Activated naive CD4-positive, alpha-beta T cell treated with anti-CD3 and anti-CD28 coated beads, Interleukin-2, amount 10 ng/mL, durations not matched to agents 7 days and 5 days (primary cell): ENCODE results near the gene USP5.
"Not testable (repeated sequence)": the region's sequence is repeated elsewhere in the genome, so short reads cannot be mapped to it uniquely, and the experiment has no call there.

Experiments
- CTCF ChIA-PET: fragments of 350-600 bp; sonication (Branson Sonifier 250); formaldehyde crosslinking; loops from one replicate; lab custom pipeline; 2021; ENCODE audit warnings: antibody characterized with exemption; lab: Charles Lee
- DNase-seq: peaks from one replicate; pipeline ENCODE4 v3.0.0-alpha.2; 2020
- H3K27ac Mint-ChIP-seq: one replicate; pipeline ENCODE4 v1.8.0; 2021; ENCODE audit warnings: mild to moderate bottlenecking, moderate library complexity, mixed read lengths
- H3K27me3 Mint-ChIP-seq: one replicate; pipeline ENCODE4 v1.8.0; 2021; ENCODE audit warnings: mild to moderate bottlenecking, mixed read lengths
- H3K36me3 Mint-ChIP-seq: one replicate; pipeline ENCODE4 v1.8.0; 2021; ENCODE audit warnings: mixed read lengths
- H3K4me1 Mint-ChIP-seq: one replicate; pipeline ENCODE4 v1.8.0; 2021; ENCODE audit warnings: mixed read lengths
- H3K4me3 Mint-ChIP-seq: one replicate; pipeline ENCODE4 v1.8.0; 2021; ENCODE audit warnings: mild to moderate bottlenecking, moderate library complexity, mixed read lengths
- H3K9me3 Mint-ChIP-seq: one replicate; pipeline ENCODE4 v1.8.0; 2021; ENCODE audit warnings: mixed read lengths

USP5 gene

DNA sequence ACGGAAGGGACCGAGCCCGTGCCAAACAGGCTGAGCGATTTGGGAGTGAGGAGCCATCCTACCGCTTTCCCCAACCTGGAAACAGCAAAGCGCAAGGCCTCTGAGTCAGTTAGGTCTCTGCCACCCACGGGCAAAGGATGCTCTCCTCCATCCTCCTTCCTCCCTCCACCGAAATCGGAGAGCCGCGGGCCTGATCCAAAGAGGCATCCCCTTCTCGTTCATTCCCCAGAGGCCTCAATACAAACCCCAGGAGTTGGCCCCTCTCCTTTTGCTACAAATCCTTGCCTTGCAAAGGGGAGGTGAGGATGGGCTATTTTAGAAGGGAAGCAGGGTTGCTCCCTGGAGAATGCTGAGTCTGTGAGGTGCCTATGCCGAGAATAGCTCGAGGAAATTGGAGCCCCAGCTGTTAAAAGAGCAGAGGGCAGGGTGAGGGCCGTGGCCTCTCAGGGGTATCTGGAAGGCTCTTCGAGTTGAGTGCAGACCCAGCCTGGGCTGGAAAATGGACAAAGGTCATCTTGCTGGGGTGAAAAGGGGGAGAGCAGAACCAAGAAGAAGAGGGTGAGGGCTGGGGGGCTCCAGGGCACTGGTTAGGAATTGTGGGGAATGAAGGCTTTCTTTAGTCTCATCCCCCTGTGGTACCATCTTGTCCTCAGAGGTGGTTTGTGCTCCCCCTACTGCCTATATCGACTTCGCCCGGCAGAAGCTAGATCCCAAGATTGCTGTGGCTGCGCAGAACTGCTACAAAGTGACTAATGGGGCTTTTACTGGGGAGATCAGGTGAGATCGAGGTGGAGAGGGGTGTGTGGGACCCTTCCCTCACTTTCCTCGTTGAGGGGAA, 16.5 kb downstream of the USP5 start:
- DNase-seq = no peak
- peaks cover 72% of the 10 kb centered on the region for H3K36me3 Mint-ChIP-seq
- CTCF ChIA-PET = interaction anchor here (0.7 to 3.3 kb wide), 15 partner anchors 9 to 352 kb away, joined by 3 to 20 read pairs (median 4); partner anchors contain the start of genes C12orf57, CDCA3, MLF2 and RNU7-1
- peaks cover 55% of the 10 kb centered on the region for H3K4me1 Mint-ChIP-seq
- no peaks in the 10 kb centered on the region for H3K9me3 Mint-ChIP-seq
- peak overlapping the region; percentile 89 for H3K27ac Mint-ChIP-seq
- H3K27me3 Mint-ChIP-seq = no peaks in the 10 kb centered on the region
- peak overlapping the region; percentile 97 for H3K4me3 Mint-ChIP-seq

DNA sequence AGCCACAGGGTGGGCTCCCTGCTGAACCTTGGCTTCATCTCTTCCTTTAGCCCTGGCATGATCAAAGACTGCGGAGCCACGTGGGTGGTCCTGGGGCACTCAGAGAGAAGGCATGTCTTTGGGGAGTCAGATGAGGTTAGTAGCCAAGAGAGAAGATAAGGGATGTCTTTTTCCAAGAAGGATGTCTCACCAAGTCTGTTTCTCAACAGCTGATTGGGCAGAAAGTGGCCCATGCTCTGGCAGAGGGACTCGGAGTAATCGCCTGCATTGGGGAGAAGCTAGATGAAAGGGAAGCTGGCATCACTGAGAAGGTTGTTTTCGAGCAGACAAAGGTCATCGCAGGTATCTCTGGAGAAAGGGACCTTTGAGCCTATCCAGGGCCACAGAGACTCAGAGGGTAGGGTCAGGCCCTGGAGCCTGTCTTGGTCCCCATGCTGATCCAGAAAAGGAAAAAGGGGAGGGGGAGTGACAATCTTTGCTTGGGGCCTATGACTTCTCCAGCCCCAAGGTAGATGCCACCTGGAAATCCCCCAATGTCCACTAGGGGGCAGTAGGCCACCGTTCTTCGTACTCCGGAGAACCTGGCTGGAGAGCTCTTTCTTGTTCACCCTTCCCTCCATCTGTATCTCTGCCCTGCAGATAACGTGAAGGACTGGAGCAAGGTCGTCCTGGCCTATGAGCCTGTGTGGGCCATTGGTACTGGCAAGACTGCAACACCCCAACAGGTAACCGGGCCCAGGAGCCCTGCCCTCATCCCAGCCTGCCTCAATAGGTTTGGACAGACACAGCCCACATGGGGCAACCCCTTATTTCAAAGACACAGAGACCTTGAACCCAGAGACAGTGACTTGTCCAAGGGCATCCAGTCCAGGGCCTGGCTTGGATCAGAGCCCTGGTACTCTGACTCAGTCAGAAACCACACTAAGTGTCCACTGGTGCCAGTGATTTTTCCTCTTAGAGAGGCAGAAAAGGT, 17.4 kb downstream of the USP5 start:
- H3K27ac Mint-ChIP-seq = peak overlapping the region; percentile 89
- H3K9me3 Mint-ChIP-seq = no peaks in the 10 kb centered on the region
- peak overlapping the region; percentile 97 for H3K4me3 Mint-ChIP-seq
- peaks cover 65% of the 10 kb centered on the region for H3K36me3 Mint-ChIP-seq
- H3K4me1 Mint-ChIP-seq = peaks cover 60% of the 10 kb centered on the region
- DNase-seq = peak; percentile 93
- CTCF ChIA-PET = interaction anchor here (0.6 to 2.9 kb wide), 31 partner anchors 11 to 257 kb away, joined by 3 to 20 read pairs (median 3); partner anchors contain the start of genes C12orf57, CDCA3, MLF2 and P3H3
- H3K27me3 Mint-ChIP-seq = no peaks in the 10 kb centered on the region

DNA sequence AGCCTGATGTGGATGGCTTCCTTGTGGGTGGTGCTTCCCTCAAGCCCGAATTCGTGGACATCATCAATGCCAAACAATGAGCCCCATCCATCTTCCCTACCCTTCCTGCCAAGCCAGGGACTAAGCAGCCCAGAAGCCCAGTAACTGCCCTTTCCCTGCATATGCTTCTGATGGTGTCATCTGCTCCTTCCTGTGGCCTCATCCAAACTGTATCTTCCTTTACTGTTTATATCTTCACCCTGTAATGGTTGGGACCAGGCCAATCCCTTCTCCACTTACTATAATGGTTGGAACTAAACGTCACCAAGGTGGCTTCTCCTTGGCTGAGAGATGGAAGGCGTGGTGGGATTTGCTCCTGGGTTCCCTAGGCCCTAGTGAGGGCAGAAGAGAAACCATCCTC, 18.4 kb downstream of the USP5 start:
- Mint-ChIP-seq H3K4me1 (peaks cover 66% of the 10 kb centered on the region), H3K36me3 (peaks cover 57% of the 10 kb centered on the region), H3K4me3 (peak overlapping the region; percentile 90)
- DNase-seq, H3K27me3 Mint-ChIP-seq, H3K9me3 Mint-ChIP-seq, H3K27ac Mint-ChIP-seq: not testable (repeated sequence)
- CTCF ChIA-PET = interaction anchor here (1.0 to 2.9 kb wide), 10 partner anchors 19 to 186 kb away, joined by 3 to 20 read pairs (median 4); partner anchors contain the start of genes C12orf57, CDCA3, P3H3 and RNU7-1

DNA sequence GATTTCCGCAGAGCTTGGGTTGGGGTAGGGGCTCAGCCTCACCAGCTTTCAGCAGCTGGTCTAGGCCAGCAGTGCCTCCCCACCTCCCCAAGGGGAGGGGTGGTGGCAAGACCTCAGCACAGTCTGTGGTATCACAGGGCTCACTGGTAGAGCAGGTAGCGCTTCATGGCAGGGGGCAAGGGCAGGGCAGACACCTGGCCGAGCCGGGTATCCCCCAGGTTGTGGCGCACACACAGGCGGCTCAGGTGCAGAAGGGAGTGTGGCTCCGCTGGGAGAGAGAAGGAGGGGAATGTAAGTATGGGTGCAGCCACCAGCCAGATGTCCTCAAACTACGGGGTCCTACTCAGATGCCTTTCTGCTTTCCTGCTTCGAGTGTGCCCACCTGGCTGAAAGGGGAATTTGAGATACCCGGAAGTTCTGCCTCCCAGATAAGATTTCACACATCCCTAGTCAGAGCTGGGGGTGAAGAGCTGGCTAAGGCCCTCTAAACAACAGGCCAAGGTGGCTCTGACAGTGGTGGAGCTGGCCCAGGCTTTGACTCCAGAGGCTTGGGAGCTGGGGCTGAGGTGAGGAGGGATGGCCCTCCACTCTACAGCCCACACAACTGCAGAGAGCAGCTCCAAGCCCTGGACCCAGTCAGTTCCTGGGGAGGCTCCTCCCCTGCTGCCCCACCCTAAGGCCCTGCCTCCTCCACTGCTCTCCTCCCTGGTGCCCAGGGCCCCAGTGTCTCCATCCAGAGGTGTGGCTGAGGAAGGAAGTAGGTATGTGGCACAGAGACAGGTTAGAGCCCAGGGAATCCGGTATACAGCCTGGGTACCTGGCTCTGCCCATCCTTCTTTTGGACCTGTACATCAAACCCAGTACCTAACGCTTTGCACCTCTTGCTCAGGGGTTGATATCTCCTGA, 19.4 kb downstream of the USP5 start:
- DNase-seq = peak; percentile 67
- H3K36me3 Mint-ChIP-seq = peaks cover 56% of the 10 kb centered on the region
- CTCF ChIA-PET = interaction anchor here (1.1 to 4.3 kb wide), 14 partner anchors 11 to 242 kb away, joined by 3 to 35 read pairs (median 7); partner anchors contain the start of genes C1RL, CDCA3 and USP5

DNA sequence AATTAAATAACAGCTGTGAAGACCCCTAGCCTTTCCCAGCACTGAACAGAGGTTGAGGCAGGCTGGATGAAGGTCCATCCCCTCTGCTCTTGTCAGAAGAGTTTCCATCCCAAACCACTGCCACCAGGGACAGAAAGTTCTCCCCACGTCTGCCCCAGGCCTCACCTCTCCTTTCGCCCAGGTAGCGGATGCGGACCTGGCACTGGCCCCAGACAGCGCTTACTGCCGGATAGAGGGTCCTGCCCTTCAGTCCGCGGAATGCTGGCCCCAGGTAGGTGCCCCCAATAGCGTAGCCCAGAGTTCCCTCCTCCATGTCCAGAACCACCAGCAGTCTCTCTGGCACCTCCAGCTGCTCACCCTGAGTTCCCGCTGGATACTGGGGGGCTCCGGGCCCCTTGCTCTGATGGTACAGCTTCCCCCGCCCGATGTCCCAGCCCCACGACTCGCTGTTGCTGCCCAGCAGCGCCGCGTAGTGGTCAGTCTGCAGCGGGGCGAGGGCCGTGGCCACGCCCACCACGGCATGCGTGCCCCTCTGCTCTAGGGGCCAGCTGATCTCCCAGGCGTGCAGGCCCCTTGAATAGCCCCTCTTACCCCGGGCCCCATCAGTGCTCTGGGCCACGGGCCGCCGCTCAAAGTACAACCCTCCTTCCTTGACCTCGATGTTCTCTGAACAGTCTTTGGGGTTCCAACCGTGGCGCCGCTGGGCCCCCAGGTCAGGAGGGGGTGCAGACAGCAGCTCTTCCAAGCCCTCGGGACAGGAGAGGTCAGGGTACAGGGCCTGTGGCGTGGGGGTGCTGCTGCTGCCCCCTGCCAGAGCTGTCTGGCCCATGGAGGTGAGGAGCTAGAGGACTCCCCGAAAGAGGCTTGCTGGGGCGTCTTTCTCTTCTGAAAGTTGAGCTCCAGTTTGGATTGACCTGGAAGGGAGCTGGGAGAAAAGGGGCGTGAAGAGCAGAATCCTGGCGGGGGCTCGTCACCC, 20.4 kb downstream of the USP5 start:
- Mint-ChIP-seq H3K36me3 (peaks cover 59% of the 10 kb centered on the region), H3K4me3 (peak overlapping the region; percentile 90), H3K27ac (peak overlapping the region; percentile 93), H3K4me1 (peaks cover 61% of the 10 kb centered on the region), H3K27me3 (no peaks in the 10 kb centered on the region), H3K9me3 (no peaks in the 10 kb centered on the region)
- DNase-seq = peak; percentile 89
- CTCF ChIA-PET = interaction anchor here (0.7 to 4.3 kb wide), 37 partner anchors 10 to 264 kb away, joined by 3 to 35 read pairs (median 4); partner anchors contain the start of genes C12orf57, C1RL, CDCA3 and P3H3

More for the DNA sequence above, 19.4 kb downstream of the USP5 start:
- peak overlapping the region; percentile 93 for H3K27ac Mint-ChIP-seq
- no peaks in the 10 kb centered on the region for H3K9me3 Mint-ChIP-seq
- no peaks in the 10 kb centered on the region for H3K27me3 Mint-ChIP-seq
- H3K4me1 Mint-ChIP-seq = peaks cover 69% of the 10 kb centered on the region
- H3K4me3 Mint-ChIP-seq = peak overlapping the region; percentile 90

DNA sequence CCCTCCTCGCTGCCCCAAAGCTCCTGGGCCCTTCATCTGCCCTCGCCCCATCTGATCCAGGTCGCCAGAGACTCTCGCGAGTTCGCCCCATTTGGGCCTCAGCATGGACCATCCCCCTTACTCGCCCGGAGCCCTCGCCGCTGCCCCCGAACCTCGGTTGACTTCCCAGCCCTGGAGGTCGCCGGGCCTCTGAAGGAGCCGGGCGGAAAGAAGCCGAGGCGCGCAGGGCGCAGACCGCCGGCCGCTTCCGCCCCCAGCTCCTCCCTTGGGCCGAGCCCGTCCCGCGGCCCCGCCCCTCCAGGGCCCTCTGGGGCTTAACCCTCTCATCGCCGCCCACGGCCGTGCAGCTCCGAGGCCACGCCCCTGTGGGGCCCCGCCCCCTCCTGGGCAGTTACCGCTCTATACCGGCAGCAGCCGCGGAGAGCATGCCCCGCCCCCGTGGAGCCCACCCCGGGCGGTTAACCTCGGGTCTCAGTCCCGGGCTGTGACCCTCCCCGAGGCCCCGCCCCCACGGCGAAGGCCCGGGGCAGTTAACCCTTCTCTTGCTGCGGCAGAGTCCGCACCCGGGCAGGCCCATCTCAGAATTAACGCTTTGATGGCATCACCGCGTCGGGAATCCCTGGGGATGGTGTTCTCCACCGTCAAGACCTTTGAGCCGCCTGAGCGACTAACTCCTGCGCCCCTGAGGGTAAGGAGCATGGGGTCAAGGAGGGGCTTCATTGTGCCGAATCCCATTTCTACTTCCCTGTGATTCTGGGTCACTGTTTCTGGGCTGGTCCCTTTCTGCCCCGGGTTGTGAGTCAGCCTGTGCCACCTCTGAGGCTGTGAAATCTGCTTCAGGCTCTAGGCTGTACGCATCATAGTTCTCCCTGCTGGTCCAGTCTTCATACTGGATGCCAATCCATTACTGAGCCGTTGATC, 21.4 kb downstream of the USP5 start, which contains the start of gene SPSB2:
SPSB2 (minus strand) TSS at position 210 of the 921 bp plus-strand sequence. CDS start 402 bp downstream, outside the sequence.
- CTCF ChIA-PET = interaction anchor here (0.7 to 4.3 kb wide), 31 partner anchors 9 to 265 kb away, joined by 3 to 35 read pairs (median 5); partner anchors contain the start of genes C12orf57, C1RL, CDCA3 and P3H3
- peak within 1 kb of the TSS; percentile 90 for H3K4me3 Mint-ChIP-seq
- no peaks in the 10 kb centered on the region for H3K9me3 Mint-ChIP-seq
- DNase-seq = peak; percentile 99
- no peaks in the 10 kb centered on the region for H3K27me3 Mint-ChIP-seq
- H3K4me1 Mint-ChIP-seq = peaks cover 57% of the 10 kb centered on the region
- peak within 1 kb of the TSS; percentile 93 for H3K27ac Mint-ChIP-seq
- H3K36me3 Mint-ChIP-seq = peaks cover 56% of the 10 kb centered on the region

DNA sequence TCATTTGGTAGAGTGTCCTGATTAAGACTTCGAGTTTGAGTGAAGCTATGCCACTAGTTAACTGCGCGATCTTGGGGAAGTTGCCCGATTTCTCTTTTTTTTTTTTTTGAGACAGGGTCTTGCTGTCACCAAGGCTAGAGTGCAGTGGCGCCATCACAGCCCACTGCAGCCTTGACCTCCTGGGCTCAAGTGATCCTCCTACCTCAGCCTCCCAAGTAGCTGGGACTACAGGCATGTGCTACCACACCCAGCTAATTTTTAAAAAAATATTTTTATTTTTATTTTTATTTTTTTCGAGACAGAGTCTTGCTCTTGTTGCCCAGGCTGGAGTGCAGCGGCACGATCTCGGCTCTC, 22.0 kb downstream of the USP5 start:
- H3K27ac Mint-ChIP-seq = peak overlapping the region; percentile 61
- not testable (repeated sequence) for H3K9me3 Mint-ChIP-seq, DNase-seq, H3K27me3 Mint-ChIP-seq
- H3K4me1 Mint-ChIP-seq = peaks cover 50% of the 10 kb centered on the region
- H3K36me3 Mint-ChIP-seq = peaks cover 49% of the 10 kb centered on the region
- peak overlapping the region; percentile 90 for H3K4me3 Mint-ChIP-seq
- CTCF ChIA-PET = interaction anchor here (2.1 to 4.3 kb wide), 4 partner anchors 17 to 91 kb away, joined by 7 to 35 read pairs (median 20); partner anchors contain the start of genes CDCA3 and USP5

DNA sequence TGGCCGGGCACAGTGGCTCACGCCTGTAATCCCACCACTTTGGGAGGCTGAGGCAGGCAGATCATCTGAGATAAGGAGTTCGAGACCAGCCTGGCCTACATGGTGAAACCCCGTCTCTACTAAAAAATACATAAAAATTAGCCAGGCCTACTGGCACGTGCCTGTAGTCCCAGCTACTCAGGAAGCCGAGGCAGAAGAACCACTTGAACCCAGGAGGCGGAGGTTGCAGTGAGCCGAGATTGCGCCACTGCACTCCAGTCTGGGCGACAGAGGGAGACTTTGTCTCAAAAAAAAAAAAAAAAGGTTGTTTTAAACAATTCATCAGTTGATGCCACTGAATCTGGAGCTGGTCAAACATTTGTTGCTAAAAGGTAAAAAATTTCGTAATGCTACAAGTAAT, 27.9 kb downstream of the USP5 start:
- H3K9me3 Mint-ChIP-seq, H3K4me1 Mint-ChIP-seq, H3K27ac Mint-ChIP-seq, H3K4me3 Mint-ChIP-seq, DNase-seq, H3K27me3 Mint-ChIP-seq: not testable (repeated sequence)
- CTCF ChIA-PET = interaction anchor here (0.9 kb wide), 1 partner anchor 11 kb away, joined by 3 read pairs; no protein-coding TSS in a partner anchor
- H3K36me3 Mint-ChIP-seq = peaks cover 22% of the 10 kb centered on the region

DNA sequence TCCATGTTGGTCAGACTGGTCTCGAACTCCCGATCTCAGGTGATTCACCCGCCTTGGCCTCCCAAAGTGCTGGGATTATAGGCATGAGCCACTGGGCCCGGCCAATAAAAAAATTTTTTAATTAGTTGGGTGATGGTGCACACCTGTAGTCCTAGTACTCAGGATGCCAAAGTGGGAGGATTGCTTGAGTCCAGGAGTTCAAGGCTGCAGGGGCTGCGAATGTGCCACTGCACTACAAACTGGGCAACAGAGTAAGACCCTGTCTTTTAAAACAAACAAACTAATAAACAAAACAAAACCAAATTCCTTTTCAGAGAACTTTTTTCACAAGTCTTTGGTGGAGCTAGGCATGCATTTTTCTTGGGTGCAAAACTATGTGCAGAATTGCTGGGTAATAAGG, 31.3 kb downstream of the USP5 start:
- H3K4me1 Mint-ChIP-seq = peaks cover under 1% of the 10 kb centered on the region
- H3K36me3 Mint-ChIP-seq = peaks cover 11% of the 10 kb centered on the region
- CTCF ChIA-PET = interaction anchor here (0.8 to 2.4 kb wide), 3 partner anchors 11 to 31 kb away, joined by 3 to 15 read pairs (median 3); partner anchors contain the start of genes SPSB2, TPI1 and USP5
- DNase-seq = no peak
- no peaks in the 10 kb centered on the region for H3K9me3 Mint-ChIP-seq
- H3K27ac Mint-ChIP-seq = no peak overlapping the region
- H3K4me3 Mint-ChIP-seq = no peak overlapping the region
- no peaks in the 10 kb centered on the region for H3K27me3 Mint-ChIP-seq

DNA sequence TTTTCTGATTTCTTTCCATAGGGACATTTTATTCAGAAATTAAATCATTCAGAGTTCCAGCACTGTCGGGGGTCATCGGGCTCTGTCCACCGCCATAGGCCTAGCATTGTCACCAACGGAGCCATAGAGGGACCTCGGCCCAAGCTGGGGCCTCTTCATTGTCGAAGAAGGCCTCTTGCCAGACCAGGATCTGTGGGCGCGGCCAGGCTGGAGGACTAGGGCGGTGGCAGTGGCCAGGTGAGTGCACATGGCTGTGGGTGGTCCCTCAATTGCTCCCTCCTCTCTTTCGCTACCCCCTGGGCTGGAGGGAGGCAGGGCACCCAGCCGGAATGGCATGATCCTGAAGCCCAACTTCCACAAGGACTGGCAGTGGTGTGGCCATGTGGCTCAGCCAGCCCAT, 31.7 kb downstream of the USP5 start:
- no peak overlapping the region for H3K4me3 Mint-ChIP-seq
- H3K4me1 Mint-ChIP-seq = peaks cover 3% of the 10 kb centered on the region
- no peak overlapping the region for H3K27ac Mint-ChIP-seq
- no peaks in the 10 kb centered on the region for H3K27me3 Mint-ChIP-seq
- DNase-seq = no peak
- H3K36me3 Mint-ChIP-seq = peaks cover 14% of the 10 kb centered on the region
- H3K9me3 Mint-ChIP-seq = no peaks in the 10 kb centered on the region
- CTCF ChIA-PET = no interaction called here

DNA sequence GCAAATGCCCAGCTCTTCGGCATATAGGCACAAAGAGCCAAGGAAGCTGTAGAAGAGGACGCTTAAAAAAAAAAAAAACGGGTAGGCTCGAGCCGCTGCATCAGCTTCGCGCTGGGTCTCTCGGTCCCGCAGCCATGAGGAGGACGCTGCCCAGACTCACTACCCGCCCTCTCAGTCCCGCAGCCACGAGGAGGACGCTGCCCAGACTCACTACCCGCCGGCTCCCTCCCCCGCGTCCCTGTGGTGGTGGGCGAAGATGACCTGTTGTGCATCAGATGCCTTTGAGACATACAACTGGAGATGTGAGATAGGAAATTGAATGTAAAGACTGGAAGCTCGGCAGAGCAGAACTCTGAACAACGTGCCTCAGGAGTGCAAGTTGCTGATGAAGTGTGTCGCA, 32.6 kb downstream of the USP5 start:
- no peak for DNase-seq
- H3K36me3 Mint-ChIP-seq = peaks cover 14% of the 10 kb centered on the region
- H3K9me3 Mint-ChIP-seq = no peaks in the 10 kb centered on the region
- CTCF ChIA-PET = interaction anchor here (0.9 kb wide), 1 partner anchor 12 kb away, joined by 4 read pairs; the partner anchor contains the start of gene SPSB2
- H3K27ac Mint-ChIP-seq = no peak overlapping the region
- H3K4me1 Mint-ChIP-seq = peaks cover 3% of the 10 kb centered on the region
- H3K27me3 Mint-ChIP-seq = no peaks in the 10 kb centered on the region
- no peak overlapping the region for H3K4me3 Mint-ChIP-seq
